HepG2 (cell line): ENCODE measurements around the gene KLHDC8B. TPM values are rescaled to one million over a fixed set of nuclear protein-coding genes. Genes with fewer than 3 reads are reported as not detected.

ENCODE experiments used
- FOSL2 ChIP-seq: sonication (generic); formaldehyde crosslinking; IDR thresholded peaks from 2 replicates; pipeline ENCODE4 v1.4.0; 2020; ENCODE audit warnings: missing genetic modification reagents
- HDAC1 ChIP-seq: sonication (generic); formaldehyde crosslinking; IDR thresholded peaks from 2 replicates; pipeline ENCODE4 v1.5.1; 2020; ENCODE audit warnings: mild to moderate bottlenecking, missing genetic modification reagents
- MED13 ChIP-seq: sonication (generic); formaldehyde crosslinking; IDR thresholded peaks from 2 replicates; pipeline ENCODE4 v1.5.0; 2020; ENCODE audit warnings: missing genetic modification reagents
- NFATC3 ChIP-seq: sonication (generic); formaldehyde crosslinking; IDR thresholded peaks from 2 replicates; pipeline ENCODE4 v1.5.1; 2020; ENCODE audit warnings: mild to moderate bottlenecking, missing genetic modification reagents
- NR2C2 ChIP-seq: sonication (generic); formaldehyde crosslinking; IDR thresholded peaks from 2 replicates; pipeline ENCODE4 v1.4.0; 2020; ENCODE audit warnings: missing genetic modification reagents, mild to moderate bottlenecking, moderate library complexity, borderline replicate concordance
- PRPF4 ChIP-seq: fragments of 200-400 bp; formaldehyde crosslinking; IDR thresholded peaks from 2 replicates; pipeline ENCODE4 v1.6.1; 2016; ENCODE audit warnings: low read length, low read depth; ENCODE audit not compliant: poor library complexity, severe bottlenecking
- ZBTB7B ChIP-seq: sonication (generic); formaldehyde crosslinking; IDR thresholded peaks from 2 replicates; pipeline ENCODE4 v1.4.0; 2020; ENCODE audit warnings: missing genetic modification reagents
- ZC3H13 ChIP-seq: sonication (generic); formaldehyde crosslinking; IDR thresholded peaks from 2 replicates; pipeline ENCODE4 v1.8.1; 2023; ENCODE audit warnings: mild to moderate bottlenecking, missing genetic modification reagents, moderate library complexity
- ZNF207 ChIP-seq: fragments of 450-650 bp; IDR thresholded peaks from 2 replicates; pipeline ENCODE4 v1.6.1; 2016; ENCODE audit warnings: antibody characterized with exemption, borderline replicate concordance
- ZNF282 ChIP-seq: fragments of 450-650 bp; IDR thresholded peaks from 2 replicates; pipeline ENCODE4 v1.6.1; 2018; ENCODE audit not compliant: partially characterized antibody
- ZNF883 ChIP-seq: sonication (generic); formaldehyde crosslinking; IDR thresholded peaks from 2 replicates; pipeline ENCODE4 v1.5.1; 2020; ENCODE audit warnings: mild to moderate bottlenecking, missing genetic modification reagents; ENCODE audit errors: not compliant biosample characterization
- polyA plus RNA-seq, 8 experiments: library from polyadenylated mRNA; depleted of rRNA in 3 of 8; stranded (reverse) in 7 of 8; unstranded in 1 of 8; fragments of >200 nt; fragmentation: Illumina TruSeq in 4 of 8; extraction: Trizol in 4 of 8; gene quantifications; 2 replicates each; pipeline versions ENCODE4 v1.2.1 to v1.2.3, GENCODE V29; 2011 to 2016; ENCODE audit warnings: low read depth in 4 of 8, missing spikeins in 1 of 8, mixed read lengths in 1 of 8; ENCODE audit not compliant: insufficient read depth in 1 of 8
- total RNA-seq, 5 experiments: library from RNA; depleted of rRNA; stranded (reverse); fragments of >200 nt; fragmentation: Illumina TruSeq; extraction: Trizol; gene quantifications; 2 replicates each; pipeline ENCODE4 v1.2.3, GENCODE V29; 2016; ENCODE audit warnings: low read depth in 1 of 5
- TF ChIP-seq, protein P1 (sequence below): sonication (generic); formaldehyde crosslinking; IDR thresholded peaks from 2 replicates; pipeline ENCODE4 v1.5.0; 2020; ENCODE audit warnings: mild to moderate bottlenecking, missing genetic modification reagents, moderate library complexity
- TF ChIP-seq, protein P2 (sequence below): IDR thresholded peaks from 2 replicates; pipeline ENCODE4 v1.6.1; 2012; ENCODE audit warnings: low read depth, low read length, improper control_type of control experiment
- TF ChIP-seq, protein P3 (sequence below): sonication (generic); formaldehyde crosslinking; conservative IDR thresholded peaks from 2 replicates; pipeline ENCODE4 v1.8.0; 2022; ENCODE audit warnings: missing genetic modification reagents
- TF ChIP-seq, protein P4 (sequence below): sonication (generic); formaldehyde crosslinking; IDR thresholded peaks from one replicate; pipeline ENCODE4 v1.5.1; 2020; ENCODE audit warnings: mild to moderate bottlenecking, missing genetic modification reagents; ENCODE audit errors: not compliant biosample characterization

Gene KLHDC8B
- total and polyA plus RNA-seq, 2 of the 13 experiments (the other 11 are each of a cell fraction or from before 2014, with no cell fraction given): 17.2 to 17.8 TPM

DNA sequence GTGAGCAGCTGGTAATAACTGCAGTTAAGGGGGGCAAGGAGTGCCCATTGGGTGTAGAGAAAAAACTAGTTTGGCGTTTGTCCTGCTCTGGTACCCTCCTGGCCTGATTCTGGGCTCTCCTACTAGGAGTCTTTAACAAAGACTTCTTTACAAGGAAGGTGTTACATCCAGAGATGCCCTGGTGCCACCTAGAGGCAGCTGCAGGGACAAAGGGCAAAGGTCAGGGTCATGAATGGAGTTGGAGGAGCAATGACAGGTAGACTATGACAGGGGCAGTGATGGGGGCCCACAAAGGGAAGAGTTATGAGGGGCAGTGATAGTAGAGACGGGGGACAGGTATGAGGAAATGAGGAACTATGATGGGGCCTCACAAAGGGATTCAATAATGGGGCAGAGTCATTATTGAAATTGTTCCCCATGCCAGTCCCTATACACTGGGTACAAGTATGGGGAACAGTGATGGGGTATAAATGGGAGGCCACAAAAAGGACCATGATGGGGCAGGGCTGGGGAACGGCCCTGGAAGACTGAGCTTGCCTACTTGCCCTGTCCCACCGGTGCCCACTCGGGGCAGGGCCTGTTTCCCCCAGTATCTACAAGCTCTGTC, 13.2 kb upstream of the KLHDC8B start (continued):
- no peak for TF ChIP-seq ZNF282
- no peak for TF ChIP-seq HDAC1 (CRISPR knock-in tag)
- peak; percentile 95 for TF ChIP-seq NR2C2 (CRISPR knock-in tag)
- no peak for TF ChIP-seq ZC3H13 (CRISPR knock-in tag)
- TF ChIP-seq, protein P1, sequence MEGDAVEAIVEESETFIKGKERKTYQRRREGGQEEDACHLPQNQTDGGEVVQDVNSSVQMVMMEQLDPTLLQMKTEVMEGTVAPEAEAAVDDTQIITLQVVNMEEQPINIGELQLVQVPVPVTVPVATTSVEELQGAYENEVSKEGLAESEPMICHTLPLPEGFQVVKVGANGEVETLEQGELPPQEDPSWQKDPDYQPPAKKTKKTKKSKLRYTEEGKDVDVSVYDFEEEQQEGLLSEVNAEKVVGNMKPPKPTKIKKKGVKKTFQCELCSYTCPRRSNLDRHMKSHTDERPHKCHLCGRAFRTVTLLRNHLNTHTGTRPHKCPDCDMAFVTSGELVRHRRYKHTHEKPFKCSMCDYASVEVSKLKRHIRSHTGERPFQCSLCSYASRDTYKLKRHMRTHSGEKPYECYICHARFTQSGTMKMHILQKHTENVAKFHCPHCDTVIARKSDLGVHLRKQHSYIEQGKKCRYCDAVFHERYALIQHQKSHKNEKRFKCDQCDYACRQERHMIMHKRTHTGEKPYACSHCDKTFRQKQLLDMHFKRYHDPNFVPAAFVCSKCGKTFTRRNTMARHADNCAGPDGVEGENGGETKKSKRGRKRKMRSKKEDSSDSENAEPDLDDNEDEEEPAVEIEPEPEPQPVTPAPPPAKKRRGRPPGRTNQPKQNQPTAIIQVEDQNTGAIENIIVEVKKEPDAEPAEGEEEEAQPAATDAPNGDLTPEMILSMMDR (CRISPR knock-in tag): peak; percentile 86
- TF ChIP-seq ZNF883 (CRISPR knock-in tag): no peak
- TF ChIP-seq FOSL2 (CRISPR knock-in tag): 0 out of 2 replicates have a peak, but pooled peaks have one; percentile 12
- TF ChIP-seq ZBTB7B (CRISPR knock-in tag): no peak
- TF ChIP-seq MED13 (CRISPR knock-in tag): no peak
- TF ChIP-seq, protein P2, sequence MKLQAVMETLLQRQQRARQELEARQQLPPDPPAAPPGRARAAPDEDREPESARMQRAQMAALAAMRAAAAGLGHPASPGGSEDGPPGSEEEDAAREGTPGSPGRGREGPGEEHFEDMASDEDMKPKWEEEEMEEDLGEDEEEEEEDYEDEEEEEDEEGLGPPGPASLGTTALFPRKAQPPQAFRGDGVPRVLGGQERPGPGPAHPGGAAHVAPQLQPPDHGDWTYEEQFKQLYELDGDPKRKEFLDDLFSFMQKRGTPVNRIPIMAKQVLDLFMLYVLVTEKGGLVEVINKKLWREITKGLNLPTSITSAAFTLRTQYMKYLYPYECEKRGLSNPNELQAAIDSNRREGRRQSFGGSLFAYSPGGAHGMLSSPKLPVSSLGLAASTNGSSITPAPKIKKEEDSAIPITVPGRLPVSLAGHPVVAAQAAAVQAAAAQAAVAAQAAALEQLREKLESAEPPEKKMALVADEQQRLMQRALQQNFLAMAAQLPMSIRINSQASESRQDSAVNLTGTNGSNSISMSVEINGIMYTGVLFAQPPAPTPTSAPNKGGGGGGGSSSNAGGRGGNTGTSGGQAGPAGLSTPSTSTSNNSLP: no peak
- TF ChIP-seq PRPF4: no peak
- TF ChIP-seq, protein P3, sequence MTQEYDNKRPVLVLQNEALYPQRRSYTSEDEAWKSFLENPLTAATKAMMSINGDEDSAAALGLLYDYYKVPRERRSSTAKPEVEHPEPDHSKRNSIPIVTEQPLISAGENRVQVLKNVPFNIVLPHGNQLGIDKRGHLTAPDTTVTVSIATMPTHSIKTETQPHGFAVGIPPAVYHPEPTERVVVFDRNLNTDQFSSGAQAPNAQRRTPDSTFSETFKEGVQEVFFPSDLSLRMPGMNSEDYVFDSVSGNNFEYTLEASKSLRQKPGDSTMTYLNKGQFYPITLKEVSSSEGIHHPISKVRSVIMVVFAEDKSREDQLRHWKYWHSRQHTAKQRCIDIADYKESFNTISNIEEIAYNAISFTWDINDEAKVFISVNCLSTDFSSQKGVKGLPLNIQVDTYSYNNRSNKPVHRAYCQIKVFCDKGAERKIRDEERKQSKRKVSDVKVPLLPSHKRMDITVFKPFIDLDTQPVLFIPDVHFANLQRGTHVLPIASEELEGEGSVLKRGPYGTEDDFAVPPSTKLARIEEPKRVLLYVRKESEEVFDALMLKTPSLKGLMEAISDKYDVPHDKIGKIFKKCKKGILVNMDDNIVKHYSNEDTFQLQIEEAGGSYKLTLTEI (CRISPR knock-in tag): no peak
- TF ChIP-seq ZNF207: no peak
- no peak for TF ChIP-seq NFATC3
- TF ChIP-seq, protein P4, sequence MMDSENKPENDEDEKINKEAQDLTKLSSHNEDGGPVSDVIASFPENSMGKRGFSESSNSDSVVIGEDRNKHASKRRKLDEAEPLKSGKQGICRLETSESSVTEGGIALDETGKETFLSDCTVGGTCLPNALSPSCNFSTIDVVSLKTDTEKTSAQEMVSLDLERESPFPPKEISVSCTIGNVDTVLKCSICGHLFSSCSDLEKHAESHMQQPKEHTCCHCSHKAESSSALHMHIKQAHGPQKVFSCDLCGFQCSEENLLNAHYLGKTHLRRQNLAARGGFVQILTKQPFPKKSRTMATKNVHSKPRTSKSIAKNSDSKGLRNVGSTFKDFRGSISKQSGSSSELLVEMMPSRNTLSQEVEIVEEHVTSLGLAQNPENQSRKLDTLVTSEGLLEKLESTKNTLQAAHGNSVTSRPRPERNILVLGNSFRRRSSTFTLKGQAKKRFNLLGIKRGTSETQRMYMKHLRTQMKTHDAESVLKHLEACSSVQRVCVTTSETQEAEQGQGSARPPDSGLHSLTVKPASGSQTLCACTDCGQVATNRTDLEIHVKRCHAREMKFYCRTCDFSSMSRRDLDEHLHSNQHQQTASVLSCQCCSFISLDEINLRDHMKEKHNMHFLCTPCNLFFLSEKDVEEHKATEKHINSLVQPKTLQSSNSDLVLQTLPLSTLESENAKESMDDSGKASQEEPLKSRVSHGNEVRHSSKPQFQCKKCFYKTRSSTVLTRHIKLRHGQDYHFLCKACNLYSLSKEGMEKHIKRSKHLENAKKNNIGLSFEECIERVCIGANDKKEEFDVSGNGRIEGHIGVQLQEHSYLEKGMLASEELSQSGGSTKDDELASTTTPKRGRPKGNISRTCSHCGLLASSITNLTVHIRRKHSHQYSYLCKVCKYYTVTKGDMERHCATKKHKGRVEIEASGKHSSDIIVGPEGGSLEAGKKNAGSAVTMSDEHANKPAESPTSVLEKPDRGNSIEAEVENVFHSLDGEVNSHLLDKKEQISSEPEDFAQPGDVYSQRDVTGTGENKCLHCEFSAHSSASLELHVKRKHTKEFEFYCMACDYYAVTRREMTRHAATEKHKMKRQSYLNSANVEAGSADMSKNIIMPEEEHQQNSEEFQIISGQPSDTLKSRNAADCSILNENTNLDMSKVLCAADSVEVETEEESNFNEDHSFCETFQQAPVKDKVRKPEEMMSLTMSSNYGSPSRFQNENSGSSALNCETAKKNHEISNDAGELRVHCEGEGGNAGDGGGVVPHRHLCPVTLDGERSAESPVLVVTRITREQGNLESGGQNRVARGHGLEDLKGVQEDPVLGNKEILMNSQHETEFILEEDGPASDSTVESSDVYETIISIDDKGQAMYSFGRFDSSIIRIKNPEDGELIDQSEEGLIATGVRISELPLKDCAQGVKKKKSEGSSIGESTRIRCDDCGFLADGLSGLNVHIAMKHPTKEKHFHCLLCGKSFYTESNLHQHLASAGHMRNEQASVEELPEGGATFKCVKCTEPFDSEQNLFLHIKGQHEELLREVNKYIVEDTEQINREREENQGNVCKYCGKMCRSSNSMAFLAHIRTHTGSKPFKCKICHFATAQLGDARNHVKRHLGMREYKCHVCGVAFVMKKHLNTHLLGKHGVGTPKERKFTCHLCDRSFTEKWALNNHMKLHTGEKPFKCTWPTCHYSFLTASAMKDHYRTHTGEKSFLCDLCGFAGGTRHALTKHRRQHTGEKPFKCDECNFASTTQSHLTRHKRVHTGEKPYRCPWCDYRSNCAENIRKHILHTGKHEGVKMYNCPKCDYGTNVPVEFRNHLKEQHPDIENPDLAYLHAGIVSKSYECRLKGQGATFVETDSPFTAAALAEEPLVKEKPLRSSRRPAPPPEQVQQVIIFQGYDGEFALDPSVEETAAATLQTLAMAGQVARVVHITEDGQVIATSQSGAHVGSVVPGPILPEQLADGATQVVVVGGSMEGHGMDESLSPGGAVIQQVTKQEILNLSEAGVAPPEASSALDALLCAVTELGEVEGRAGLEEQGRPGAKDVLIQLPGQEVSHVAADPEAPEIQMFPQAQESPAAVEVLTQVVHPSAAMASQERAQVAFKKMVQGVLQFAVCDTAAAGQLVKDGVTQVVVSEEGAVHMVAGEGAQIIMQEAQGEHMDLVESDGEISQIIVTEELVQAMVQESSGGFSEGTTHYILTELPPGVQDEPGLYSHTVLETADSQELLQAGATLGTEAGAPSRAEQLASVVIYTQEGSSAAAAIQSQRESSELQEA: no peak
